Activated CD4-positive, alpha-beta T cell treated with anti-CD3 and anti-CD28 coated beads for 36 hours (primary cell): ENCODE measurements around the gene GMCL2. TPM values are rescaled to one million over a fixed set of nuclear protein-coding genes. Genes with fewer than 3 reads are reported as not detected.

Source experiments
- ATAC-seq: fragments of 200-7000 bp; cut with Tn5 transposase; one replicate; pipeline ENCODE4 v1.10.0; 2021; ENCODE audit warnings: mild to moderate bottlenecking, moderate library complexity
- CTCF ChIA-PET: fragments of 350-600 bp; sonication (Branson Sonifier 250); formaldehyde crosslinking; loops from one replicate; lab custom pipeline; 2021; ENCODE audit warnings: antibody characterized with exemption; lab: Charles Lee
- POLR2A ChIA-PET: fragments of 350-600 bp; sonication (Branson Sonifier 250); formaldehyde crosslinking; loops from one replicate; lab custom pipeline; 2021; ENCODE audit warnings: antibody characterized with exemption, inconsistent platforms; lab: Charles Lee
- DNase-seq: peaks from one replicate; pipeline ENCODE4 v3.0.0-alpha.2; 2020
- H3K27ac Mint-ChIP-seq: one replicate; pipeline ENCODE4 v1.8.0; 2021; ENCODE audit warnings: mixed read lengths
- H3K27me3 Mint-ChIP-seq: one replicate; pipeline ENCODE4 v1.8.0; 2021; ENCODE audit warnings: mixed read lengths
- H3K36me3 Mint-ChIP-seq: one replicate; pipeline ENCODE4 v1.8.0; 2021; ENCODE audit warnings: low read depth, mixed read lengths
- H3K4me1 Mint-ChIP-seq: one replicate; pipeline ENCODE4 v1.8.0; 2021; ENCODE audit warnings: mixed read lengths
- H3K4me3 Mint-ChIP-seq: one replicate; pipeline ENCODE4 v1.8.0; 2021; ENCODE audit warnings: mild to moderate bottlenecking, moderate library complexity, mixed read lengths
- H3K9me3 Mint-ChIP-seq: one replicate; pipeline ENCODE4 v1.8.0; 2021; ENCODE audit warnings: low read depth, mixed read lengths
- intact Hi-C, 2 experiments: fragments of 100-400 bp; cut with DNase I in 1 of 2; cut with micrococcal nuclease in 1 of 2; formaldehyde crosslinking; loops; one replicate each; pipeline versions ENCODE4 v1.14.2 to v1.15.1; 2022 to 2024; cut with DNase I, micrococcal nuclease
- total RNA-seq, 2 experiments: library from RNA; stranded (reverse); gene quantifications; one replicate each; pipeline ENCODE4 v1.2.3, GENCODE V29; 2021

The GMCL2 gene
- total RNA-seq, 2 experiments from 2014 or later = not detected

DNA sequence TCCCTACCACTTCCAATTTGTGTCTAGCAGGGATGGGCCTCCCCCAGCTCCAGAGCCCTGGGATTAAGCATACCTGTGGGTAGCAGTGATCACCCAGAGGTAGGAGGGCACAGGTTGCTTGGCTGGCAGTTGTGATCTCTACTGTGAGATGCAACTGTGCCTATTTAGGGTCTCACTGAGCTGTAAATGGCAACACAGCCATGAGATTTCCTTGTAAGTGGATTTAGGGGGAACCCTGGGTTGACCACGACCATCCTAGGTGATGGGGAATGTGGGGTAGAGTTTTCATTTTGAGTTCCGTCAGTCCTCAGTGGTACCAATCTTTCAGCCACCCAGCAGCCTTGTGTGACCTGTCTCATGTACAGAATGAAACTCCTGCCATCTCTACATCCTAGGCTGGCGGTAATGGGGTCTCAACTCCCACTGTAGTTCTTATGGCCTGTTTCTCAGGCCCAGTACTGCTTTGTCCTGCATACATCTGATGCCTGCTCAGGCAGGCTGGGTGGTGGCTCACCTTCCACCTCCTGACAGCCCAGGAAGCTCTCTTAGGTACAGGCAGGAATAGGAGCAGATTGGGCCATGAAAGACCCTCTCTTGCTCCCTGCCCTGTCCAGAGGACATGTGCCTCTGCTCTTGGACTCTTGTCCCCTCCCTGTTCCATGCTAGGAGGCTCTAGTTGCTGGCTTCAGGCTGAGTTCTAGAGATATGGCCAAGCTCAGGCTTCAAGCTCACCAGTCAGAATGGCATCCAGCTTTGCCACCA is 25.3 kb upstream of the GMCL2 start:
- no peak for ATAC-seq
- Mint-ChIP-seq H3K27ac (peak overlapping the region; percentile 19), H3K36me3 (peaks cover 67% of the 10 kb centered on the region), H3K27me3 (no peaks in the 10 kb centered on the region), H3K4me3 (no peak overlapping the region), H3K9me3 (no peaks in the 10 kb centered on the region), H3K4me1 (peaks cover 13% of the 10 kb centered on the region)
- CTCF ChIA-PET = no interaction called here
- POLR2A ChIA-PET = interaction anchor here (0.6 to 1.4 kb wide), 2 partner anchors 8 to 264 kb away, joined by 4 to 5 read pairs; partner anchors contain the start of gene HNRNPAB
- intact Hi-C loops = no loop called here
- no peak for DNase-seq

DNA sequence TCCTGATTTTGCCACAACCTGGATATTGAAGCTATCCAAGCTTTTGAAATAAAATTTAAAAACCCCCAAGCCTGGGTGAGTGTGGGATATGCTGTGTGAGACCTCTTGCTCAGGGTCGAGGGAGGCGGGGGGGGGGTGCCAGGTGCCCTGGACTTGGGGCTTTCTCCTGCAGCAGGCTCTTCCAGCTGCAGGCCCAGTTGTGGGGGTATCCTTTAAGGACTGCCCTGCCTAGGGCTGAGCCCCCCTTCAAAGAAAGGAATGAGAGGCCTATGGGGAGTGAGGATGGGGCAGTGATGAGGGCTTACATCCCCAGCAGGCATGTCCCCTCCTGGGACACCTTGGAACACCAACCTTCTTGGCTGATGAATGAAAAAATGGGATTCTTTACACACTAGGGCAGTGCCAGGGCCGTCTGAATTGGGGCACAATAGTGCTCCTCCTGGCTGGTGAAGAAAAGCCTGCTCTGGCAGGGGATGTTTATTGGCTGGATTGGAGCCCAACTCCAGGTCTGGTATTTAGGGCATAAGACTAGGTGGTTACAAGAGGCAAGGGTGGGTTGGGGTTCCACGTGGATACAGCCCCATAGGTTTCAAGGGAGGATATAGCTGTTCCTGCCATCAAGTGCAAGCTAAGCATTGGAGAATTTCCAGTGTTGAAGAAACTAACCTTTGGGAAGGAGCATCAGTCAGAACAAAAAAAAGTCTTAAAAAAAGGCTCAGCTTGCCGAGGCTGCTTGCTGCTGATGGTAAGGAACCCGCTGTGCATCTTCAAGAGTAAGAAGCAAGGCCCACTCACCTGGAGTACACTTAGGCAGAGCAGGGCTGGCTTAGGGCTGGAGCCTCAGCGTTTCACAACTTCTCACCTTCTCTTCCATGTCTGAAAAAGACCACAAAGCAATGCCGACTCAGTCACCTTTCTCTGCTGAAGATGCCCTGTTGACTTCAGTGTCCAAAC is 24.2 kb upstream of the GMCL2 start:
- Mint-ChIP-seq H3K27ac (peak overlapping the region; percentile 19), H3K4me3 (no peak overlapping the region), H3K9me3 (no peaks in the 10 kb centered on the region), H3K36me3 (peaks cover 72% of the 10 kb centered on the region), H3K27me3 (no peaks in the 10 kb centered on the region), H3K4me1 (peaks cover 23% of the 10 kb centered on the region)
- no peak for ATAC-seq
- POLR2A ChIA-PET = interaction anchor here (0.6 to 1.0 kb wide), 3 partner anchors 19 to 263 kb away, joined by 3 to 4 read pairs (median 3); no protein-coding TSS in a partner anchor
- DNase-seq = no peak
- intact Hi-C loops = no loop called here
- CTCF ChIA-PET = no interaction called here

DNA sequence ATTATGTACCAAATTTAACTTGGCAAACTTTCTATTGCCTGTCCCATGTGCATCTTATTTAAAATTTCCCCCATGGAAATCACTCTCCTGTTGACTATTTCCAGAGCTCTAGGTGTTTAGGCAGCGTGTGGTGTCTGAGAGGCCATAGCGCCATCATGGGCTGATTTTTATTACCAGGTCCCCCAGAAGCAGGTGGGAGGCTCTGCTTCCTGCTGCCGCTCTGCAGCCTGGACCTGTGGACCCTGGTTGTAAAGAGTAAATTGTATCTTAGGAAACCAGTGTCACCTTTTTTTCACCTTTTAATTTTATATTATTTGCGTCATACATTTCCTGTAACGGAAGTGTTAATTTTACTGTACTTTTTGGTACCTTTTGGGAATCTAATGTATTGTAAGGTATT is 23.5 kb upstream of the GMCL2 start:
- intact Hi-C loops = no loop called here
- no peak for ATAC-seq
- no peak overlapping the region for H3K27ac Mint-ChIP-seq
- DNase-seq = no peak
- H3K9me3 Mint-ChIP-seq = no peaks in the 10 kb centered on the region
- H3K27me3 Mint-ChIP-seq = no peaks in the 10 kb centered on the region
- ChIA-PET POLR2A (interaction anchor here (0.8 kb wide), 1 partner anchor 20 kb away, joined by 3 read pairs; no protein-coding TSS in a partner anchor), CTCF (no interaction called here)
- H3K4me1 Mint-ChIP-seq = peaks cover 30% of the 10 kb centered on the region
- peaks cover 75% of the 10 kb centered on the region for H3K36me3 Mint-ChIP-seq
- no peak overlapping the region for H3K4me3 Mint-ChIP-seq

DNA sequence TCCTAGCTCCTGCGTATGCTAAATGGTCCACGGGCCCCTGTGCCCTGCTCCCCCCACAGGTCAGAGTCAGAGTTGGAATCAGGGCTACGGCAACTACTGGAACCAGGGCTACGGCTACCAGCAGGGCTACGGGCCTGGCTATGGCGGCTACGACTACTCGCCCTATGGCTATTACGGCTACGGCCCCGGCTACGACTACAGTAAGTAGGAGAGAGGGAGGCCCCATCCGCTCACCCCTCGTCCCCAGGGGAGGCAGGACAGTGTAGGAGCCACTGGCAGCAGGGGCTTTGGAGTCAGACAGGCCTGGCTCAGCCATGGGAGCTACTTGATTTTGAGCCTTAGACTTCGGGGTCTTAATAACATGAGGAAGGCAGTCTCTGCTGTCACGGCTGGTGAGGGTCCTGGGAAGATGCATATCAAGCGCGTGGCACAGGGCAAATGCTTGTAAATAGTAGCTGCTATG is 22.9 kb upstream of the GMCL2 start:
- POLR2A ChIA-PET = no interaction called here
- H3K27me3 Mint-ChIP-seq = no peaks in the 10 kb centered on the region
- DNase-seq = no peak
- CTCF ChIA-PET = no interaction called here
- H3K4me3 Mint-ChIP-seq = no peak overlapping the region
- peaks cover 32% of the 10 kb centered on the region for H3K4me1 Mint-ChIP-seq
- intact Hi-C loops = no loop called here
- H3K36me3 Mint-ChIP-seq = peaks cover 79% of the 10 kb centered on the region
- ATAC-seq = no peak
- H3K9me3 Mint-ChIP-seq = no peaks in the 10 kb centered on the region
- H3K27ac Mint-ChIP-seq = peak overlapping the region; percentile 29

DNA sequence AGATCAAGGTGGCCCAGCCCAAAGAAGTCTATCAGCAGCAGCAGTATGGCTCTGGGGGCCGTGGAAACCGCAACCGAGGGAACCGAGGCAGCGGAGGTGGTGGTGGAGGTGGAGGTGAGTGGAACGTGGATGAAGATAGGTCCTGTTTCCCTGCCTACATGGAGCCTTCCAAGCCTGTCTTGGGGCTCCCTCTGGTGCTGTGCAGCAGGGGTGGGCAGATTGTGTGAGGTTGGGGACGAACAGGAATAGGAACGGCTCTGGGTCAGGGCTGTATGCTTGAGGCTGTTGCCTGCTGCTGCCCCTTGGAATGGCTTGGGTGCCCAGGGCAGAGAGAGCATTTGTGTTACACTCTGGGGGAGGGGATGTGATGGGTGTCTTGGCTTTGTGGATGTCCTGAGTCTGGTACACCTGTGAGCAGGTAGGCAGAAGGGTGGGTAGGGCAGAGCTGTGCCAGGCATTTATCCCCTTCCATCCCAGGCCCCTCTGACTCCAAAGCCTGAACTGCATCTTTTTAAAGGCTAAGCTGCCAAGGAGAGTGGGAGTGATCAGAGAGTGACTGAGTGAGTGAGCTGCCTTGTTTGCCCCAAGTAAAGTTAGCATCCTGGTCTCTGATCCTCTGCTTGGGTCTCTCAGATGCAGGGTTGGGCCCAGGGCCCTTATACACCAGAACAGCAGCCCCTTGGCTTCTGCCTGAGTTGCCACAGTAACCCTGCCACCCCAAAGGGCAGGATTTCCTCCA is 22.3 kb upstream of the GMCL2 start:
- Mint-ChIP-seq H3K27ac (peak overlapping the region; percentile 29), H3K4me1 (peaks cover 32% of the 10 kb centered on the region), H3K9me3 (no peaks in the 10 kb centered on the region), H3K36me3 (peaks cover 75% of the 10 kb centered on the region), H3K4me3 (no peak overlapping the region), H3K27me3 (no peaks in the 10 kb centered on the region)
- intact Hi-C loops = loop anchor here in 1 of 2 experiments (5.0 to 10.0 kb wide), 4 partner anchors 615 to 1413 kb away; partner anchors contain the start of genes HNRNPH1, PRELID1, RAB24 and TMED9
- no peak for ATAC-seq
- POLR2A ChIA-PET = no interaction called here
- CTCF ChIA-PET = interaction anchor here (0.7 kb wide), 1 partner anchor 388 kb away, joined by 3 read pairs; no protein-coding TSS in a partner anchor
- no peak for DNase-seq

DNA sequence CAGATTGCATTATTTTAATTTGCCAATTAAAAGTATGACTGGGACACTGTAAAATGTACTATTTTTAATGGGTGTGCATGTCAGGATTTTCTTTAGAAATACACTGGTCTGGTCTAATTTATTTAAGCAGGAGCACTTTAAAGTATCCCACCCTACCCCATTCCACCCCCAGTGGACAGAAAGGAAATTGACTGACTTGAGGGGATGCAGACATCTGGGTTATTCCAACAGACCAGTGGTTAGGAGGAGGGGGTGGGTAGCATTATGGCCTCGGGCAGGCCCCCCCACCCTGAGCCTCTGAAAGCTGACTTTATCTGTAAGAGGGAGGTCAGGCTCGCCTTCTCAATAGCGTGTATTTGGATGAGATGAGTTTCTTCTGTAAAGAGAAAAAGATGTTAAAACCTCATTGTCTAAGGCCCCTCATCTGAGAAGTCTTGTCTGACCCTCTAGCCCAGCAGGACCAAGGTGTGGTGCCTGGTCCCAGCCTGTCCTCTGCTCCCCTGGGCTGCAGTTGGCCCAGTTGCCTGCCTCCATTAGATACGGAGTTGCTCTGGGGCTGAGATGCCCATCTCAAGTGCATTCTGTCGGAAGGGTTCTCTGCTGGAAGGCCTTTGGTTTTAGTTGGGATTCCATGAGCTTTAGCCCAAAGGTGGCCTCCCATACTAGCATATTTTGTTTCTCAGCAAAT is 21.5 kb upstream of the GMCL2 start:
- intact Hi-C loops = loop anchor here in 1 of 2 experiments (5.0 to 10.0 kb wide), 4 partner anchors 614 to 1414 kb away; partner anchors contain the start of genes HNRNPH1, PRELID1, RAB24 and TMED9
- Mint-ChIP-seq H3K27me3 (no peaks in the 10 kb centered on the region), H3K4me3 (no peak overlapping the region), H3K36me3 (peaks cover 78% of the 10 kb centered on the region), H3K27ac (no peak overlapping the region), H3K4me1 (peaks cover 34% of the 10 kb centered on the region), H3K9me3 (no peaks in the 10 kb centered on the region)
- ATAC-seq = no peak
- CTCF ChIA-PET = interaction anchor here (0.7 kb wide), 1 partner anchor 388 kb away, joined by 3 read pairs; no protein-coding TSS in a partner anchor
- POLR2A ChIA-PET = no interaction called here
- DNase-seq = no peak

DNA sequence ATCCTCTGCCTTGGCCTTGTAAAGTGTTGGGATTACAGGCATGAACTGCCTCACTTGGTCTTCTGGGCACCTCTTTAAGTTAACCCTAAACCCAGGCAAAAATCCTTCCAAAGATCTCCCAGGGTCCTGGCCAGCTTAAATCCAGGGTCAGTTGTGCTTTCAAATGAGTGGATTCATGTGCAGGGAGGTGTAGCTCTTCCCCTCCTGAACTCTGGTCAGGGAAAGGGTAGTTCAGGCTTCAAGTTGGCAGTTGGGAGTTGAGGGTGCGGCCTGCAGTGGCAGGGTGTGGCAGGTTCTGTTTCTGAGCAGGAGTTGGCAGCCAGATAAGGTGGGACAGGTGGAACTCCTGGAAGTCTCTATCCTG is 20.7 kb upstream of the GMCL2 start:
- ATAC-seq (no peak), DNase-seq (no peak)
- peaks cover 34% of the 10 kb centered on the region for H3K4me1 Mint-ChIP-seq
- no peaks in the 10 kb centered on the region for H3K9me3 Mint-ChIP-seq
- intact Hi-C loops = loop anchor here in 1 of 2 experiments (5.0 to 10.0 kb wide), 4 partner anchors 613 to 1414 kb away; partner anchors contain the start of genes HNRNPH1, PRELID1, RAB24 and TMED9
- ChIA-PET CTCF (interaction anchor here (1.6 kb wide), 1 partner anchor 12 kb away, joined by 4 read pairs; no protein-coding TSS in a partner anchor), POLR2A (interaction anchor here (0.8 to 1.1 kb wide), 3 partner anchors 9 to 30 kb away, joined by 3 to 5 read pairs (median 4); no protein-coding TSS in a partner anchor)
- peak overlapping the region; percentile 82 for H3K4me3 Mint-ChIP-seq
- no peaks in the 10 kb centered on the region for H3K27me3 Mint-ChIP-seq
- H3K27ac Mint-ChIP-seq = peak overlapping the region; percentile 63
- H3K36me3 Mint-ChIP-seq = peaks cover 73% of the 10 kb centered on the region

DNA sequence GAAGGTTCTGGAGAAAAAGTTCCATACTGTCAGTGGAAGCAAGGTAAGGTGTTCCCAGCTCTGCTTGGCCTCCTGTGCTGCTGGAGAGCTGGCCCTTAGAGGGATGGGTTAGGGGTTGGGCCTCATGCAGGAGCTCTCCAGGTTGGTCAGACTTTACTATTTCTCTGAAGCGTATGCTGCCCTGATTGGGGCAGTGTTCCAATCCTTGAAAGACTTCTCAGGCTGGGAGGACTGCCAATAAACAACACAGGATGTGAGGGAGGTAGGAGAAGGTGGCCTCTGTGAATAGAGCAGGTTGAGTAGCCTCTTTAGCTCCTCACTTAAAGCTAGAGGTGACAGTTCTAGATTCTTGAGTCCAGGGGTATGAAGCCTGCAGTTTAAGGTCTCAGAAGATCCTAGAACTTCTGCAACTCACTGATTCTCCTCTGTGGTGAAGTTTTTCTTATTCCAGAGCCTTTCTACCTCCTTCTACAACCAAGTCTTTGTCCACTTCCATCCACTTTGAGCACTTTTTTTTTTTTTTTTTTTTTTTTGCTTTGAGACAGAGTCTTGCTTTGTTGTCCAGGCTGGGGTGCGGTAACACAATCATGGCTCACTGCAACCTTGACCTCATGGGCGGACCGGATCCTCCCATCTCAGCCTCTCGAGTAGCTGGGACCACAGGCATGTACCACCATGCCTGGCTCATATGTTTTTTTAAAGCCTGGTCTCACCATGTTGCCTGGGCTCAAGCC is 20.2 kb upstream of the GMCL2 start:
- POLR2A ChIA-PET = interaction anchor here (0.8 to 1.1 kb wide), 3 partner anchors 9 to 31 kb away, joined by 3 to 5 read pairs (median 4); no protein-coding TSS in a partner anchor

More for the DNA sequence above, 20.2 kb upstream of the GMCL2 start:
- Mint-ChIP-seq H3K4me1 (peaks cover 34% of the 10 kb centered on the region), H3K9me3 (no peaks in the 10 kb centered on the region), H3K27ac (peak overlapping the region; percentile 91), H3K36me3 (peaks cover 69% of the 10 kb centered on the region), H3K27me3 (no peaks in the 10 kb centered on the region), H3K4me3 (peak overlapping the region; percentile 82)
- CTCF ChIA-PET = interaction anchor here (1.4 to 1.8 kb wide), 3 partner anchors 9 to 28 kb away, joined by 3 to 9 read pairs (median 4); no protein-coding TSS in a partner anchor
- intact Hi-C loops = loop anchor here in 1 of 2 experiments (5.0 to 10.0 kb wide), 4 partner anchors 613 to 1415 kb away; partner anchors contain the start of genes HNRNPH1, PRELID1, RAB24 and TMED9
- DNase-seq (no peak), ATAC-seq (no peak)
